WI38 (cell line): Measurements from ENCODE around the gene MRTFB.

Experiments used
- H3K4me3 ChIP-seq: 2 replicates; pipeline ENCODE4 v1.5.1; 2011; ENCODE audit warnings: low read depth, mild to moderate bottlenecking, control low read depth, low read length
- CTCF ChIP-seq: IDR thresholded peaks from 2 replicates; pipeline ENCODE4 v1.5.1; 2012; ENCODE audit warnings: low read depth, mild to moderate bottlenecking, control low read depth, low read length

Gene MRTFB

GRCh38 chr16:14236401-14236800 is 165.3 kb downstream of the MRTFB start:
- TF ChIP-seq CTCF, result no peak

DNA sequence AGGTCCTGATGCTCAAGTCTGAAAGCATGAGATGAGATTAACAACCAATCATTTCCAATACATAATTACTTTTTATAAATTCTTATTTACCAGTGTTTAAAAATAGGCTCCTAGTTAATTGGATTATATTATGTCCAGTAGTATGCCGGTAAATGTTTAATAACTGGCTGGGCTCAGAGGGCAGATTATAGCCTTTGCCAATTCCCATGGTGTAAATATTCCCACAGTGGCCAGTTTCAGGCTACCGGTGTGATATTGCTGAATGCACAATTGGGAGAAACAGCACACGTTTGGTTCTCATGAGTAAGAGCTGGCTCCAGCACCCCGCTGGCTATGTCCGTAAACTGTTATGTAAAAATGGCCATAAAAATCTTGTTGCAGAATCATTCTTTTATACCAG is 167.6 kb downstream of the MRTFB start:
- no peak for TF ChIP-seq CTCF
- no peak overlapping the region for H3K4me3 ChIP-seq

More at GRCh38 chr16:14236401-14236800, 165.3 kb downstream of the MRTFB start:
- no peak overlapping the region for H3K4me3 ChIP-seq

- TF ChIP-seq CTCF, result no peak
- no peak overlapping the region for H3K4me3 ChIP-seq
Observed at GRCh38 chr16:14239791-14240190, 168.7 kb downstream of the MRTFB start.

- TF ChIP-seq CTCF, result no peak
- no peak overlapping the region for H3K4me3 ChIP-seq
Observed at GRCh38 chr16:14240219-14240843, 169.2 kb downstream of the MRTFB start.

- no peak for TF ChIP-seq CTCF
- no peak overlapping the region for H3K4me3 ChIP-seq
Observed at GRCh38 chr16:14240964-14241363, 169.8 kb downstream of the MRTFB start.

GRCh38 chr16:14241631-14242030 is 170.5 kb downstream of the MRTFB start:
- H3K4me3 ChIP-seq, result no peak overlapping the region
- TF ChIP-seq CTCF, result no peak

- no peak for TF ChIP-seq CTCF
Observed at GRCh38 chr16:14242769-14243168, 171.7 kb downstream of the MRTFB start.

More at GRCh38 chr16:14242769-14243168, 171.7 kb downstream of the MRTFB start:
- H3K4me3 ChIP-seq, result no peak overlapping the region
